NCI-H187 treated with DMSO at 0.1 percent for 48 hours (cell line): ENCODE results near the gene ROM1.
"Not testable (repeated sequence)": the region's sequence is repeated elsewhere in the genome, so short reads cannot be mapped to it uniquely, and the experiment has no call there.

Experiments used
- DNase-seq: peaks from one replicate; lab custom pipeline; 2025; lab: John Stamatoyannopoulos, UW

The ROM1 gene

GRCh38 chr11:62610403-62610802 lies 2.7 kb upstream of the ROM1 start:
- DNase-seq: no peak

- DNase-seq: no peak
Observed at GRCh38 chr11:62610814-62611704, 2.0 kb upstream of the ROM1 start.

GRCh38 chr11:62611705-62612365 lies 1.2 kb upstream of the ROM1 start:
- DNase-seq: no peak

GRCh38 chr11:62613291-62613778 lies 278 bp downstream of the ROM1 start:
- DNase-seq: no peak

- DNase-seq: no peak
Observed at GRCh38 chr11:62614275-62614674, 1.2 kb downstream of the ROM1 start.

GRCh38 chr11:62615521-62615920 lies 2.5 kb downstream of the ROM1 start:
- no peak for DNase-seq

GRCh38 chr11:62616957-62617356 lies 3.9 kb downstream of the ROM1 start:
- not testable (repeated sequence) for DNase-seq

GRCh38 chr11:62621027-62621566 lies 8.0 kb downstream of the ROM1 start:
- no peak for DNase-seq

- DNase-seq: peak; percentile 88
Observed at GRCh38 chr11:62621567-62622470, 8.8 kb downstream of the ROM1 start, which contains the start of gene B3GAT3. TSS of gene B3GAT3 (minus strand) at chr11:62621986. CDS start at chr11:62621947, 39 bp downstream.

- DNase-seq: no peak
Observed at GRCh38 chr11:62622476-62623089, 9.5 kb downstream of the ROM1 start.

GRCh38 chr11:62627713-62628112 lies 14.7 kb downstream of the ROM1 start:
- no peak for DNase-seq

GRCh38 chr11:62632492-62632891 lies 19.4 kb downstream of the ROM1 start:
- DNase-seq: no peak

- no peak for DNase-seq
Observed at GRCh38 chr11:62644220-62644619, 31.2 kb downstream of the ROM1 start.

- DNase-seq: no peak
Observed at GRCh38 chr11:62645671-62645945, 32.6 kb downstream of the ROM1 start.

- peak; percentile 82 for DNase-seq
Observed at GRCh38 chr11:62645946-62646824, 33.1 kb downstream of the ROM1 start, which contains the start of gene GANAB. TSS of gene GANAB (minus strand) at chr11:62646613. CDS start at chr11:62646599, 14 bp downstream.

- DNase-seq: no peak
Observed at GRCh38 chr11:62646825-62647608, 34.0 kb downstream of the ROM1 start.

- no peak for DNase-seq
Observed at GRCh38 chr11:62647609-62648005, 34.5 kb downstream of the ROM1 start.

- no peak for DNase-seq
Observed at GRCh38 chr11:62648185-62648966, 35.3 kb downstream of the ROM1 start.

- DNase-seq: no peak
Observed at GRCh38 chr11:62648967-62649364, 35.9 kb downstream of the ROM1 start.
